NCI-H510A treated with DMSO at 0.1 percent for 48 hours (cell line): ENCODE measurements around the gene EXOC6B.

Experiments used
- DNase-seq: peaks from one replicate; lab custom pipeline; 2025; lab: John Stamatoyannopoulos, UW

The EXOC6B gene

DNA sequence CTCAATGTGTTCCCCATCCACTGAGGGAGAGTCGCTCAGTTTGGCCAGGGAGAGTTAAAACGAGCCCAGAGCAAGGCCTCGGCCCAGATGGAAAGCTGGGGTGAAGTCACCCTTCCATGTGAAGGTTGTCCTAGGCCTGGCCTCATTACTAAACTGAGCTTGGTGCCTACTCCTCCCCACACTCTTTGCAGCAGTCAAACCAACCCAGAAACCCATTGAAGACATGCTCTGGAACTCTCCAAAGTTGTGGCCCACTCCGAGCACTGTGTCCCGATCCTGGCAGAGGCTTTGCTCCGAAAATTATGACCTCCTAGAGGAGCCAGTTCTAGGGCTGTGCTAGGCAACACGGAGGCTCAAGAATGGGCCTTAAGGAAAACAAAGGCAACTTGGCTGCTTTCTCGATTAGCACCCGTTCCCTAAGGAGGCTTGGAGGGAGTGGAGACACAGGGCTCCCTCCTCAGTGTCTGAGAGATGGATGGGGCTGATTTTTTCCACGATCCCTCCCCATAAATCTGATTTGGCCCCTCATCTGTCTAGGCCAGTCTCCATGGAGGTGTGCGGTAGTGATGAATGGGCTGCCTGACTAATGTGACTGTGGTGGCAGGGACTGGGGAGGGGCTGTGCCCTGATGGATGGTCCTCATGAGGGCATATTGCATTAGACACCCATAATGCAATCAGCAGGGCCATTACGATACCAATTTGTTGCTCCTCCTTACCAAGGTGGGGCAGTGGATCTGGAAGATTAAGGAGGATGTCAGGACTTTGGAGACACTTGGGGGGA lies 666.4 kb downstream of the EXOC6B start:
- DNase-seq: no peak

DNA sequence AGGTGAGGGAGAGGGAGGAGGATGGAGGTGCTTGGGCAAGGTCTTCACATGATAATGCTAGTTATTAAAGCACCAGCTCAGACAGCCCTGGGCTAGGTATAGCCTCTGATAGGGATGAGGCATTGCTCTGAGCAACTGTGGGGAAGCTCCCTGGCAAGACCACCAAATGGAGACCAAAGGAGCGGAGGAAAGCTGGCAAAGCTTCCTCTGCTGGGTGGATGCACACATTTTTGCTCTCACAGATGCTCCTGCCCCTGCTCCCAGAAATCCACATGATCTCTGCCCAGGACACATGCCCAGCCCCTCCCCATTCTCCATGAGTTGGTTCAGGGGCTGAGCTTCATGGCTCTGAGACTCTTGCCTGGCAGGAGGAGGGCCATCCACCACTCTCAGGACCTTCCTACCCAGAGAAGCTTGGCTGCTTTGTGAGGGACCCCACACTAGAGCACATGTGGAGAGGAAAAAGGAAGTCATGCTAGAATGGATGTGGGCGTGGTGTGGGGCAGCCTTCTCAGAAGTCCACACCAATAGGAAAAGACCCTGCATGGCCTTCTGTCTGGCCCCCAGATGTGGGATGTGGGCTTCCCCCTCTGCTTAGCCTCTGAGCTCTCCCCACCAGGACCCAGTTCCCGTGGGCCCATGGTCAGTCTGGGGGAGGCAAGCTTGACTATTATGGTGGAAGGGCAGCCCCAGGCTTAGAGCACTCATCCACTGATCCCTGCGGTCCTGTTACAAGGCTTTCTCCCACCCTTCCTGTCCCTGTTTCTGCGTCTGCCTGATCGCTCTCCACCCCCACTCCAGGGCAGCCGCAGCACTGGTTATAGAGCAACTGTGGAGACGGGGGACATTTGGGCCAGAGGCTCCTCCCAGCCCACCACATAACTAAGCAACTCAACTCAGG lies 667.7 kb downstream of the EXOC6B start:
- no peak for DNase-seq

DNA sequence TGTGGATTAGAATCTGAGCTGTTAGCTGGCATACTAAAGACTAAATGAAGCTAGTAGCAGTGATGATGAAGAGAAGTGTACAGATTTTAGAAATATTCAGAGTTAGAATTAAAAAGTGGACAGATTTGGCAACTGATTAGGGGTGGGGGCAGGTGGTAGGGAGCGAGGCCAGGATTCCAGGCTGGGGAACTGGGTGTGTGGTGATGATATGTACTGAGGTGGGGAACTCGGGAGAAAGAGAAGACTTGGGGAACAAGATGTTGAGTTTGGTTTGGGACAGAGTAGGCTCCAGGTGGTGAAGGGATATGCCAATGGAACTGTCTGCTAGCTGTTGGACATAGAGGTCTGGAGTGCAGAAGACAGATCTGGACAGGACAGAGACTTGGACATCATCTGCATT lies 669.0 kb downstream of the EXOC6B start:
- no peak for DNase-seq

DNA sequence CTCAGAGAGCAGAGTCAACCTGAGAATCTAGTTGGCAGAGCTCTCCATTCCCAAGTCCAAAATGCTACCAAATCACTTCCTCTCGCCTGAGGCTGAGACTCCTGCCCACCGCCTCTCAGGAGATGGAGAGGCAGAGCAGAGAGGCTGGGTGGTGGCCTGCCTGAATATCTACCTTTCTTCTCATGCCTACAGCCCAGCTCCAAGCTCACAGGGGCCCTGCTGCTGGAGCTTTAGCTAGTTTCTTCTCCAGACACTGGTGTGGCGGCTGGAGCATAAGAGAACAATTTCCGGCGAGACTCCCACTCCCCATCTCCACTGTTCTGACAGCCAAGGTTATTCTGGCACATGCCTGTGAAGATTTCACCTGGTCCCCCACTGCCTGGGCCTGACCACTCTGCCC lies 670.1 kb downstream of the EXOC6B start:
- DNase-seq: no peak

DNA sequence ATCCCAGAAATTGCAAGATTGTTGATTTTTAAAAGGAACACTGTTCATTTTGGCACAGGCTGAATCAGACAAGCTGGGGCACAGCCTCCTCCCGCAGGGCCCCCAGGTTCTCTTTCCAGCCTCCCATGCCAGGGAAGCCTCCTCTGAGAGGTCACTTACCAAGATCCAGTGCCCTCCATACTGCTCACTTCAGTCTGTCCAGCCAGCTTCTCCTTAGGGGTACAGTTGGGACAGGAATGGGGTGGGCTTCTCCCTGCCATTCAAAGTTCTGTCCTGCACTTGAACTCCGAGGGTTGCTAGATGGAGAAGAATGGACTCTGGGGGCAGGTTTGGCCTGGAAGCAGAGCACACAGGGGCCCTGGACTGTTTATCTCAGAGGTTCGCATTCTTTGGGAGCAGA lies 670.7 kb downstream of the EXOC6B start:
- DNase-seq: no peak

DNA sequence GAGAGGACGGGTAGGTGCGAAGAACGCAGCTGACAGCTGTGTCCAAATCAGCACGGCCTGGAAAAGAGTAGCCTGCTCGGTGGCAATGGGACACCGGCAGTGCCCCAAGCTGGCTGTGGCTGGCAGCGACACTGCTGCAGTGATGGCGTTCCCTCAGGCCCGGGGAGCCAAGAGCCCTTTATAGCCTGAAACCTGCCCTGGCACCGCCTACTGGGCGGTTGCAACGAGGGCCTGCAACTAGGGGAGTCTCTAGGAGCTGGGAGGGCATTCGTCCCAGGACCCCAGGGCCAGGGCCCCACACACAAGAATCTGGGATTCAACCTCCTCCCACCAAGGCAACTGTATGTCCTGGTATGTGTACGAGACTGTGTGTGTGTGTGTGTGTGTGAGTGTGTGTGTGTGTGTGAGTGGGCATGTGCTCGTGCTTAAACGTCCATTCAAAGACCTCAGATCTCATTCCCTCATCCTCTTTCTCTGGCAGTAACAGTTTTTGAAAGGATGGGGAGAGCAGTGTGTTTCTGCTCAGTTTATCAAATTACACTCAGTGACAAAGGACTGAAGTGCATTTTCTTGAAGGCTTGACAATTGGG lies 671.4 kb downstream of the EXOC6B start:
- DNase-seq: no peak

DNA sequence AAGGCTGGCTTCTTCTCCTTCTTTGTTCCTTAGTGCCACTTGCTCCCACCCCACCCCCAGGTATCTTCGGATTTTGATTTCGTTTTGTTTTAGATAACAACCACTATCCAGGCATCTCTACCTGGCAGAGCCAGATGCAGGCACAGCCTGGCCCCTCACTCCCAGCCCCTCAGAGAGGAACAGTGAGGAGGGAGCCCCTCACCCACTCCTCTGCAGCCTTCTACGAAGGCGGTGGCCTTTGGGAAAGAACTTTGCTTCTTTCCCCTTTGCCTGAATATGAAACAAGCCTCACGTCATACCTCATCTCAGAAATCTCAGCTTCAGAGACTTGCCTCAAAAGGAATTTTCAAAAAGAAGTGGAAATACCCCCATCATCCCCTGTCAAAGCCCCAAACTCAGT lies 671.9 kb downstream of the EXOC6B start:
- no peak for DNase-seq

DNA sequence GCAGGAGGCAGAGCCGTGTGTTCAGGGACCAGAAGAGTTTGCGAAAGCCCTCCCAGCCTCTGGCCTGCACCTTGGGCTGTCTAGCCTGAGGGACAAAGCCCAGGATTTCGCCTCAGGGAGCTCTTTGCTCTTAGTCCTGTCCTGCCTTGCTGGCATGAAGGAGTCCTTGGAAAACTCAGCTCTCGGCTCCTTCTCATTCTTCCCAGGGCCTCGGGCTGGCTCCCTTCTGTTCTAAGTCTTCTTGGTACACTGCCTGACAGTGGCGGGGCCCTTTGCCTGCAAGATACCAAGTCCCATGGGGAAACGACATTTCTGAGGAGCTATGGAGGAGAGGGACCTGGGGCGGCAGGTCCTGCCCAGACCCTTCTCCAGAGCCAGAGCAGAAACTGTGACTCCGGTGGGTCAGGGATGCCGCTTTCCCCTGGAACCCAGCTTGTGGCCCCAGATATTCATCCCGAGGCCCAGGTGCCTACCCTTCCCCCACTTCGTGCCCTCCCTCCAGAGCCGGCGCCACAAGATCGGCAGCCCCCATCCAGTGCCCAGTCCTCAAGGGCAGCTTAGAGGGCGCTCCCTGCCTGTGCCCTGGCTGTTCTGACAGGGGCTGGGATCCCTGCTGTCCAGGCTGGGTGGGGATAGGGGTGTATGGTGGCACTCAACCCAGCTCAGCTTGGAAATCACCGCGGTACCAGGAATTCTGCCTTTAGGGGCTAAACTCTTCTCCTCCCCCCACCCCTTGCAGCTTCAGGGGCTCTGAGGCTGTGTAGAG lies 672.6 kb downstream of the EXOC6B start:
- no peak for DNase-seq

DNA sequence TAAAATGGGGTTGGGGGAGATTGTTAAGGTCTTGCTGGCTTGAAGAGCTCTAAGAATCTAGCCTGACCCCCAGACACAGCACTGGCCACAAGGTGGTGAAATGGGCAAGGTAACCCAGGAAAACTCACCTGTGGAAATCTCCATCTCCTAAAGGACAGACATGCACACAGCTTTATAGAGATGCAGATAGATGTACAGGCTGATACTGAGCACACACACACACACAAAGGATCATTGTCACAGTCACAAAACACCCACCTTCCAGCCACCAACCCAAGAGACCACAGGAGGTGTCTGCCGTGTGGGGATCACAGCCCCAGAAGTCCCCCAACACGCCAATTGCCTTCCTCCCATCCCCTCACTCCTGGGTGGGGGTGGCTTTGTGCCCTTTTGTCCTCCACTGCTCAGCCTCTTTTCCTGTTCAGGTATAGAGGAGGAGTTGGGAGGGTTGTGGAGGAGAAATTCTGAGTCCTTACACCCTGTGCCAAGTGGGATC lies 674.9 kb downstream of the EXOC6B start:
- DNase-seq: no peak

DNA sequence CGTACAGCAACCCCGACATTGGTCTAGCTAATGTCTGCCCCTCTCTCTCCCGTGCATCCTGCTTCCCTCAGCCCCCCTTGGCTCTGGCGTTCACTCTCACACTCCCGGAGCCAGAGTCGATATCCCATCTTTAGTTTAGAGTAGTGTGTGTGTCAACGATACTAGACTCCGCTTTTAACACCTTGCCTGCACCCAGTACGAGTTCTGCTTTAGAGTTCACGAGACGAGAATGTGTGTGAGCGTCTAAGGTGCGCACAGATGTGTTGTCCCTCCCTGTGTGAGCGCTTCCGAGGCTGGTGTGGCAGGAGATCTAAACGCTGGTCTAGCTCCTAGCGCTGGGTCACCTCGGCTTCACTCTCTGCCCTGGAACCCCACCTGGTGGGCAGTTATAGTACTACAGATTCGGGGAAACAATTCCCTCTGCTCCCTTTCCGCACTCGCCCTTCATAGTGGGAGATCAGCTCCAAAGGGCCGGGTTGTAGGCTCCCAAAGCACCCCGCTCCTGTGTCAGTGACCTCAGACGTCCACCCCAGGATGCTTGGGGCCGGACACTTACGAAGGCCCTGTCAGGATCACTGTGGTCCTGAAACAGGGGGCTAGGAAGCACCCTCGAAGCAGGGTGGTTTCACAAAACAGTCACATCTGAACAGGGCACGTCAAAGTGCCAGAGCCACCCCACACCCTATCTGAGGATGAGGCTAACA lies 675.5 kb downstream of the EXOC6B start:
- peak; percentile 86 for DNase-seq

DNA sequence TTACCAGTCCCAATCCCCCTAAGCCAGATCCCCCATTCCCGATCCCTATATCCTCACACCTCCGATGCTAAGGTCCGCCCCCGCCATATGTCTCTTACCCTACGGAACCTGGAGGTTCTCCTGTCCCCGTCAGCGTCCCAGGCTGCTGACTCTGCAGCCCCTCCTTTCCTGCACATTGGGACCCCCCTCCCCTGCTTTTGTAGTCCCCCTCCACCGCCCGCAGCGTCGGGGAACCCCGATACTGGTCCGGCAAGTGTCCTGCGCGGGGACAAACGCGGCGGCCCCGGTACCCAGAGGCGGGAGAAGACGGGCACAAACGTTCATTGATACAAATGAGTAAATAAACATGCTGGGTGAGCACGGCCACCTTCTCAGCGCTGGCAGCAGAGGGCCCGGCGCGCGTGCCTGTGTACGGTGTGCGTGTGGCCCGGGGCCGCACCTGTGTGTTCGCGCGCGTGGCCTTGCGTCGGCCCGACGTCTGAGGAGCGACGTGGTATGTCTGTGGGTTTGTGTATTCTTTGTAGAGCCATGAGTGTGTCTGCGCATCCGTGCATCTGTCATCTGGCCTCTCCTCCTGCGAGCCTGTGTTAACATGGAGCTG lies 676.2 kb downstream of the EXOC6B start:
- DNase-seq: no peak

DNA sequence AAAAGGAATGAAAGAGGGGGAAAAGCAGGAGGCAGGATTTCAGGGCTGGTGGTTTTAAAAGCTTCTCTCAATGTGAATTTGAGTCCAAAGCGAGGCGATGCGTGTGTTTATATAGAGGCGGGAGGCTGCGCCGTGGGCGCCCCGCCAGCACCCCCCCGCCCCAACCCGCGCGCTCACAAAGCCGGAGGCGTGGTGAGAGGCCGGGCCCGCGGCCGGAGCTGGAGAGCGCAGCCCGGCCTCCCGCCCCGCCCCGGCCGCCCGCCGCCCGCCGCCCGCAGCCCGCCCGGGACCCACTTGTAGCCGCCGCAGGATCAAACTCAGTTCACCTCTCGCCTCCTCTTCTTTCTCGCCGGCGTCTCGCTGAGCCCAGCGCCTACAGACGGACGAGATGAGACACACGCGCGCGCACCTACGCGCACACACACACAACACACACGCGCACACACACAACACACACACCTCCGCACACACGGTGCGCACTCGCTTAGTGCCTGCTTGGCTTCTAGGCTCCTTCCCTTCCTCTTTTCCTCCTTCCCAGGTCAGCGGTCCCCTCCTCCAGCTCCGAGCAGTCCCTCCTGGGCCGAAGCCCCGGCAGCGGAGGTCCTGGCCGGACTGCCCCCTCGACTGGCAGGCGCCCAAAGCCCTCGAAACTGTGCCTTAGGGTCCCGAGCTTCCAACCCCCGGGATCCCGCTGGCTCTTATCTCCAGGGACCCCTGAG lies 676.8 kb downstream of the EXOC6B start:
- peak; percentile 15 for DNase-seq

DNA sequence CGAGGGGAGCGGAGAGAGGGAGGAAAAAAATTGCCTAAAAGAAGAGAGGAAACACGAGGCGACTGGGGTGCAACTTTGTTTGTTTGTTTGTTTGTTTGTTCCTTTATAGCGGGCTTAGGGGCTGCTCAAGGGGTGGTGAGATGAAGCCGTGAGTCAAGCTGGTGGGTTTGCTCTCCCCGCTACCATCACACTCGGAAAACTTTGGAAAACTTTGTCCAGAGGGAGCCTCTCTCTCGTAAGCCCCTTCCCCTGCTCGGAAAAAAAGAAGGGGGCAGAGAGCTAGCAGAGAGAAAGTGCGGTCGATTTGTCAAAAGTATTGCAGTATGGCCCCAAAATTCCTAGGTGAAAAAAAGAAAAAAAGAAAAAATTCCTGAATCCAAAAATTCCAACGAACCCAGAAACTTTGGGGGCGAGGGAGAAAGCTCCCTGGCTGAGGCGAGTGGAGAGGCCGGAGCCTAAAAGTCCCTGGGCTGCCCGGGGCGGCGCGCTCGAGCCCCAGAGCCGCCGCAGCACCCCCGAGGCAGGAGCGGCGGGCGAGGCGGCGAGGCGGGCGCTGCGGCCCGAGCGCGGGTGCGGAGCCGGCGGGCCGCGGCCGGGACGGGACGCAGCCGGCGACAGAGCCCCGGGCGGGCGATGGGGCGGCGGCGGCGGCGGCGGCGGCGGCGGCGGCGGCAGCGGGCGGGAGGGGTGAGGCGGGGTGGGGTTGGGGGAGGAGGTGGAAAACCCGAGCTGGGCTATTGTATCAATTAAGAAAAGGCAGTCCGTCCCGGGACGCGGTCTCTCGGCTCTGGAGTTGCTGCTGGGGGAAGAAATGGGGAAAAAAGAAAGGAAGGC lies 677.6 kb downstream of the EXOC6B start:
- no peak for DNase-seq

DNA sequence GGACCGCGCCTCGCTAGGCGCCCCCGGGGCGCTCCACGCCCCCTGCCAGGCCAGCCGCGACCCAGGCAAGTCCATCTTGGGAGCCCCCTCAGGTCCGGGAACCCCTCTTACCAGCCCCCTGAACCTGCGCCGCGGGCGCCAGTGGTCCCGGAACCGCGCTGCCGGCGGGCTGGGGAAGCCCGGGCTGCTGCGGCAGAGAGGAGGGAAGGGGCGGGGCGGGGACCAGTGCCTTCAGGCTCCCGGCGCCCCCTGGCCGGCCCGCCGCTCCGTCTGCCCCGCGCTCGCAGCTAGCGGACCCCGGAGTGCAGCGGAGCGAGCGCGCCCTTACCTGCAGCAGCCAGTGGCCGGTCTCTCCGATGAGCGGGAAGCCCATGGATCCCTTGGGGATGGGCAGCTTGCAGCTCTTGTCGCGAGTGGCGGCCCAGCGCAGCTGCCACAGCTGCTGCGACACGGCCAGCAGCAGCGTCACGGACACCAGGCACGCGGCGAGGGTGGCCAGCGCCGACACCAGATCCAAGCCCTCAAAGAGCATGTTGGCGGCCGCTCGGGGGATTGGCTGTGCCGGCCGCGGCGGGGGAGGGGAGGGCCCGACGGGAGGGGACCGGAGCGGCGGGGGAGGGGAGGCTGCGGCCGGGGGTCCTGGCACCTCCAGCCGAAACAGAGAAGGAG lies 678.4 kb downstream of the EXOC6B start, which contains the start of gene CYP26B1:
CYP26B1 (minus strand) TSS at position 560 of the 669 bp plus-strand sequence; CDS start at position 532, 28 bp downstream.
- no peak for DNase-seq

DNA sequence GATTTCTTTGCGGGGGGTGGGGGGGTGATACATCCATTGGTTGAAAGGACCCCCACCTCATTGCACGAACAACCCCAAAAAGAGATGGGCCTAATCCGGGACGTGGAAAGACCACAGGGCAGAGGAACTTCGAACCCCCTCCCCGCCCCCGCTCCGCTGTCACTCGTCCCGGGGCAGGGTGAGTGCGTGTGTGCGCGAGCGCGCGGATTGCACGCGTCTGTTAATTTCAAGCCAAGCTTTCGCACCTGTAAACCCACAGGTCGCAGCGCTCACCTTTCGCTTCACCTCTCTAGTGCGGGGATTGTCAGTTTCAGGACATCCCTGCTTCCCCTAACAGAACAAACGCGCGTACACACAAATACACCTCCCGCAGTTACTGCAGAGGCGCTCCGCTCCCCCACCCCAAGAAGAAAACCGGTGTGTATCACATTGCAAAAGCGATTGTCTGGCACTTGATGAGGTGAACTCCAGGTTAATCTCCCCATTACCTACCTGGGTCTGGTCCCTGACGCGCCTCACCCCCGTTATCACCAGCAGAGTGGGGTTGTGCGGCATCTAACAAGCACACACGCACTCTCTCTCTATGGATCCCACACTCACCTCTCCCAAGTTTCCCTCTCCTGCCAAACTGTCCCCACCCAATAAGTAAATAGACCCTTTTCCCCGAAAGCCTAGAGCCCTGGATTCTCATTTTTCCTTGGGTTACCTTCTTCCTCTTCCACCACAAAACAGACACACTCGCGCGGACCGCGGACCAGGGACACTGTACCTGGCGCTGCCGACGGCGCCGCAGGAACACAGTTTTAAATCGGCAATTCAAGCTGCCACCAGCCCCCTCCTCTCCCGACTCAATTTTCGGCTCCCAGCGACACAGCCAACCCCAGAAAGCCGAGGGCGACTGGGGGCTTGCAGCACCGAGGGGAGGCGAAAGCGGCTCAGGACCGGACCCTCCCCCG lies 679.2 kb downstream of the EXOC6B start:
- DNase-seq: no peak

DNA sequence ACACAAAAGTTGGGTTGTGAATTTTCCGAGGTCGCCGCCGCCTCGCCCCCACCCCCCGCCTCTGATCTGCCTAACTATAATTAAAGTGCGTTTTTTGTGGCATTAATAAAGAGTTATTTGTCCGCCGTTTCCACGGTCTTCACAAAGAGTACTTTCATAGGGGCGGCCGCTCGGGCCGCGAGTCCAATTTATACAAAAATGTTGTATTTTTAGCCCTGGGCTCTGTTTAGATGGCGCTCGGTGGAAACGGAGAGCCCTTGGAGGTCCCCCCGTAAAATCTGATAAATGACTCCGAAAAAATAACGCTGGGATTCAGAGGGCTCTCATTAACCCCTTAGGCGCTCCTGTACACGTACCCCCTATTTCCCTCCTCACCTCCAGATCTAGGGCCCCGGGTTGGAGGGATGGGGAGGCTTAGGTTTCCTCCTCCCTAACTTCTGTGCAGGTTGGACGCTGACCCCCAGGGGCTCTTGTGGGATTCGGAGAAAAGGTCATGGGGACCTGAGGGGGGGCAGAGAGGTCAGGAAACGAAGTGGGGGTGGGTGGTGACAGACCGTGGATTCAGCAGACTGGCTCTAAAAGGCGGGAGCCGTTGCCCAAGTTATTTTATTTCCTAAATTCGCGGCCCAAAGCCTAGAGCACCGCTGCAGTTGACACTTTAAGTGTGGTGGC lies 680.0 kb downstream of the EXOC6B start:
- DNase-seq: no peak

DNA sequence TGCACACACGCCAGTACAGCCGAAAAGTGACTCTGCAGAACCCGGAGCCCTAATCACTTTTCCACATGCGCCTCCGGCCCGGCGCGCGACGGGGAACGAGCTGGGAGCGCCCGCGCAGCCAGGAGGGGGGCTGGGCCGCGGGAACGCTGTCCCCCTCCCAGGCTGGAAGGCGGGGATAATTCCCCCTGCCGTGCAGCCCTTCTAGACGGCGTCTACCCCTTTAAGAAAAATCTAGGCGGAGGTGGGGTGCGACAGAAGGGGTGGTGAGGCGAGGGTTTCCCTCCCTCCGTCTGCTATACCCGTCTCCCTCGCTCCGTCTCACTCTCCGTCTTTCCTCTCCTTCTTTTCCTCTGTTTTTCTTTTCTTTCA lies 680.6 kb downstream of the EXOC6B start:
- DNase-seq: peak; percentile 72
